HG02759 (cell line): ENCODE results near the gene KLF8.
"Not testable (repeated sequence)": the region's sequence is repeated elsewhere in the genome, so short reads cannot be mapped to it uniquely, and the experiment has no call there.

Experiments
- ATAC-seq: cut with Tn5 transposase; IDR thresholded peaks from one replicate; pipeline ENCODE4 v1.9.1; 2021; ENCODE audit warnings: mild to moderate bottlenecking, moderate library complexity; ENCODE audit not compliant: unreplicated experiment

Gene KLF8

GRCh38 chrX:56232221-56233082 is at the start of gene KLF8:
KLF8 (plus strand) TSS chrX:56232356; CDS start chrX:56233335, 979 bp downstream.
- peak; percentile 73 for ATAC-seq

DNA sequence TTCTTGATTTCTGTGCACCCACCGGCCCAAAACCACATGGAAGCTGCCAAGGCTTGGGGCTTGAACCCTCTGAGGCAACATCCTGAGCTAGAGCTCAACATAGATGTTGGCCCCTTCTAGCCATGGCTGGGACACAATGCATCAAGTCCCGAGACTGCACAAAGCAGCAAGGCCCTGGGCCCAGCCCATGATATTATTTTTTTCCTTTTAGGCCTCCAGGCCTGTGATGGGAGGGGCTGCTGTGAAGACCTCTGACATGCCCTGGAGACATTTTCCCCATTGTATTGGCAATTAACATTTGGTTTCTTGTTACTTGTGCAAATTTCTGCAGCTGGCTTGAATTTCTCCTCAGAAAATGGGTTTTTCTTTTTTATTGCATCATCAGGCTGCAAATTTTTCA is 25.2 kb upstream of the KLF8 start:
- ATAC-seq = not testable (repeated sequence)

- no peak for ATAC-seq
Measured at GRCh38 chrX:56211701-56212100, 20.5 kb upstream of the KLF8 start.

DNA sequence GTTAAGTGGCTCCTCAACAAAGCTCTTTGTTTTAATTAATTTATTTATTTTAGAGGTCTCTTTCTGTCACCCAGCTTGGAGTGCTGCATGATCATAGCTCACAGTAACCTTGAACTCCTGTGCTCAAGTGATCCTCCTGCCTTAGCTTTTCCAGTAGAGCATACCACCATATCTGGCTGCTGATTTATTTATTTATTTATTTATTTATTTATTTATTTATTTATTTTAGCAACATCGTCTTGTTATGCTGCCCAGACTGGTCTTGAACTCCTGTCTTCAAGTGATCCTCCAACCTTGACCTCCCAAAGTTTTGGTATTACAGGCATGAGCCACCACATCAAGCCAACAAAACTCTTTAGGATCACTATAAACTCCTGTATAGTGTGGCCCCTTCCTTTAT is 15.8 kb upstream of the KLF8 start:
- ATAC-seq = no peak

DNA sequence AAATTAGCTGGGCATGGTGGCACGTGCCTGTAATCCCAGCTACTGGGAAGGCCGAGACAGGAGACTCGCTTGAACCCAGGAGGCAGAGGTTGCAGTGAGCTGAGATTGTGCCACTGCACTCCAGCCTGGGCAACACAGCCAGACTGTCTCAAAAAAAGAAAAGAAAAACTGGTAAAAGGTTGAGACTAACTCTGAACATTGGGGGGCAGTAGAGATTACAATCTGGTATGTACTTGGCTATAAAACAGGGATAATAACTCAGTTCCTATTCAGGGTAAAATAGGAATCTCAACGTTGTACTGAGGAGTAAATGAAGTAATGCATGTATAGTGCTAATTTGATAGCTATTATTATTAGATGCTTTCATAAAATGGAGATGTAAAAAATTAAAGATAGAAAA is 12.5 kb upstream of the KLF8 start:
- no peak for ATAC-seq

DNA sequence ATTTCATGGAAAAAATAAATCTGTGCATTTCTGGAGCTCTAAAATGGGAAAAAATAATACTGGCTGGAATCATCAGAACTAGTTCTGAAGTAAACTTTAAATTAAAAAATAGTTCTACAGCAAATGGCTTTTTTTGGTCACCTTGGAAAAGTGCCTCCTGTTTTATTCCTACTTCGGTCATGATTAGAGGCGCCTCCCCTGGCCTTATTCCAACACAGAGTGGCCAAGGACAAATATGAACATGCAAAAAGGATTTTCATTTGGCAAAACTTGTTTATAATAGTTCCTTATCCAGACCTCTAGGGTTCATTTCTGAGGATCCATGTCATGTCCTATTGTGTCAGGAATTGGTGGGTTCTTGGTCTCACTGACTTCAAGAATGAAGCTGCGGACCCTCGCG is 11.1 kb upstream of the KLF8 start:
- no peak for ATAC-seq

DNA sequence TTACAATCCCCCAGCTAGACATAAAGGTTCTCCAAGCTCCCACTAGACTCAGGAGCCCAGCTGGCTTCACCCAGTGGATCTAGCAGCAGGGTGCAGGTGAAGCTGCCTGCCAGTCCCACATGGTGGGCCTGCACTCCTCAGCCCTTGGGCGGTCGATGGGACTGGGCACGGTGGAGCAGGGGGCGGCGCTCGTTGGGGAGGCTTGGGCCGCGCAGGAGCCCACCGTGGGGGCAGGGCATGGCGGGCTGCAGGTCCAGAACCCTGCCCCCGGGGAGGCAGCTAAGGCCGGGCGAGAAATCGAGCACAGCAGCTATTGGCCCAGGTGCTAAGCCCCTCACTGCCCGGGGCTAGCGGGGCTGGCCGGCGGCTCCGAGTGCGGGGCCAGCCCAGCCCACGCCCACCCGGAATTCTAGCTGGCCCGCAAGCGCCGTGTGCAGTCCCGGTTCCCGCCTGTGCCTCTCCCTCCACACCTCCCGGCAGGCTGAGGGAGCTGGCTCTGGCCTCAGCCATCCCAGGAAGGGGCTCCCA is 9.6 kb upstream of the KLF8 start:
- no peak for ATAC-seq

DNA sequence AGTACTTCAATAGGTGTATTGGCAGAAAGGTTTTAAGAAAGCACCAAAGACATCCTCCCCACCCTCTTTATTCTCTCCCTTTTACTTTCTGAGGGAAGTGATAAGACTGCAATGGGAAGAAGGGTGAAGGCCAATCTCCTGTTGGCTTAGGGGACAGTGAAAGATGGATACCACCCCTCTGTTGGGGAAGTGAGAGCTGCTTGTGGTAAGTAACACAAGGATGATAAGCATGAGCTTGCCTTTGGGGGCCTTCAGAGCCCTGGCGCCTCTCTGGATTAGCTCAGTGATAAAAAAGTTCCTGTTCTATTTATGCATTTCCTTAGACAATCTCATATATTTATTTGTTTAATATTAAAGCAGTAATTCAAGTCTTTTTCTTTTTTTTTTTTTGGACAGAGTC is 5.2 kb upstream of the KLF8 start:
- ATAC-seq = no peak

DNA sequence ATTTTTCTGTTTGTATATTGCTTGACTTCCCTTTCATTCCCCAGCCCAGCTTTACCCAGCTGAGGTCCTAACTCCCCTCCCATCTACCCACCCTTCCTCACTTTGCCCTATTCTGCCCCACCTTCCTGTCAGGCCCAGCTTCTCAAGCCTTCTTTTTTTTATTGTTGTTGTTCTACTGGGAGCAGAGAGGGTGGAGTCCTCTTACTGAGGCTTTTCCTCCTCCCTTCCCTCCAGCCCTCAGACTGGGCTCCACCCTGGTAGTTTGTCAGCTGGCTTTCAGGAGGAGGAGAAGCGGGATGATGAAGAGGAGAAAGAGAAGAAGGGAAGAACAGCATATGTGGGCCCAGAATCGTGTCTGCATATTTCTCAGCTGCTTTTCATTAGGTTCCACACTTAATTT is 3.2 kb upstream of the KLF8 start:
- no peak for ATAC-seq

DNA sequence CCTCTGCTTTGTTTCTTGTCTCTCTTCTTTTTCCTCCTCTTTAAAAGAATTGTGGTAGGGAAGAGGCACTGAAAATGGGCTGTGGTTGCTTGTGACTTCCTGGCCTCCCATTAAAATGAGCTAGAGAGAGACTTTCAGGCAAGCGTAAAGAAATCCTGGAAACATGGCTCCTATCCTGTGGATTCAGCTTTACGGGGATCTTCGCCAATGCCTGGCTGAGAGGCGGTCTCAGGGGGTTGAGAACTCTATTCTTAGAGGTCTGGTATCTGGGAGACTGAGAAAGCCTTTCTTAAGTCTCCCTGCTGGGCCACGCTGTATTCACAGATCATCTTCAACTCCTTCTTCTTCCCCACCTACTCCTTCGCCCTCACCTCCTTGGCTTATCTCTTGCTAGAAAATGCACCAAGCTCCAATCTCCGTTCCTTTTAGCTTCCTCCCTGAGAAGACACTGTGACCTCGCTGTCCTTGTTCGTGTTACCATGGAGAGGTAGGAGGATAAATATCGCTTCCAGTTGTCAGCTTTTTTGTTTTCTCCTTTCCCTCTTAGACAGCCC is 542 bp upstream of the KLF8 start:
- no peak for ATAC-seq

GRCh38 chrX:56233100-56233499 is 944 bp downstream of the KLF8 start:
- ATAC-seq = no peak

DNA sequence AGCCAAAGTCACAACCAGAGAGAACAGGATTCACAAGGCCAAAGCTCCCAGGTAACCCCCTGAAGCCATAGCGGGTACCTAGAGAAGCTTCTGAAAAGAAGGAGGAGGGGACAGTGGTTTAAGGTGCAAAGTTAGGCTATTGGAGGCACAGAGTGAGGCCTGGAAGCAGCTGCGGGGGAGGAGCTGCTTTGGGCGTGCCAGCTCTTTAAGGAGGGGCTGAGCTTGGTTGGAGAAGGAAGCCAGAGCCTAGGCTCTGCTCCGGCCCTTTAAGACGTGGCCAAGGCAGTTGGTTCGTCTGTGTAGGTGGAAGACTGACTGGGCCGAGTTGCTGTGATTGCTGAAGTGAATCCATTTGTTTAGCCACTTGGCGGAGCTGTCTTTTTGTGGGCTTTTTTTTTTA is 1.5 kb downstream of the KLF8 start:
- peak; percentile 83 for ATAC-seq

DNA sequence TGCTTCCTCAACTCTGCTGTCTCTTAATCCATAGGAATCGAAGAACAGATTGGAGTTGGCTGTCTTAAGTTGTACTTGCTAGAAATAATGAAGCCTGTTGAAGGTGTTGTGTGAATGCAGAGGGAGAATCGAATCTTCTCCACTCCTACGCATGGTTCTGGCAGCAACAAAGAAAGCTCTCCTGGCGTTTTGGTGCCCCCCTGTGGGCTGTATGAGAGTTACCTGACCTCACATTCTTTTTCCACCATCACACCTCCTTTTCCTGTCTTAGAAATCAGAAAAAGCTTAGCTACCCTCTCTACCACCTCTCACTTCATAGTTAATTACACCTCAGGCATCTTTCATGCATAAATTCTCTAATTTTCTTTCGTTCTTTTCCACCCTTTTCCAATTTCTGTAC is 16.3 kb downstream of the KLF8 start:
- peak; percentile 74 for ATAC-seq

GRCh38 chrX:56253832-56254703 is 21.9 kb downstream of the KLF8 start:
- no peak for ATAC-seq

- peak; percentile 92 for ATAC-seq
Measured at GRCh38 chrX:56268888-56269287, 36.7 kb downstream of the KLF8 start.

DNA sequence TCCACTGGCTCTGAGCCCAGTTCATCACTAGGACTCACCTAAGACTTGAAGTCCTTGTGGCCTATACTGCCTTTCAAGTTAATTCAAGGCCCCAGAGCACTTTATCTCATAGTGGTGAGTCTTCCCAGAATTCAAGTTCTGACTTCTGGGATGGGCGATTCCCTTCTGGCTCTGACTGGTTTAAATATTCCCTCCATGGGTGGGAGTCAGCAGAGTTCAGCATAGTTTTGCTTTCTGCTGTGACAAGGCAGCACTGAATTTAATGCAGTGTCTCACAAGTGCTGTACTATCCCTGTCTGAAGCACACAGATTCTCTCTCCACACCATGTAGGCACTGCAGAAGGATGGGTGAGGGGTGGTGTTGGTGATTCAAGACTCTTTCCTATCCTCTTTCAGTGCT is 46.5 kb downstream of the KLF8 start:
- no peak for ATAC-seq

DNA sequence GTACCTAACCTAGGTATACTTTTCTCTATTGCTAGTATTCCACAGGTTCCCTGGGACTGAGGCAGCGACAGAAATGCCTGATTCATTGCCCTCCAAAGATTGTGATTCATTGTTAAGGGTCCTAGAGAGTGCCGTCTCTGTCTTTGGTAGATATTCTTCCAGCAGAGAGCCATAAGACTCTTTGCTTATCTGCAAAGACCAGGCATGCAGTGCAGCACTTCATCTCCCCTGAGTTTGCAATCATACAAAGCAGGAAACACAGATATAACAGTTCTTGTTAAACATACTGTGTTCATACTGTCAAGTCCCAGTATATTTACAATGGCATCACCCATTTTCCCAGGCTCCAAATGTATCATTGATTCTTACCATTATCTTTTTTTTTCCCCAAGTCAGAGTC is 47.7 kb downstream of the KLF8 start:
- no peak for ATAC-seq

GRCh38 chrX:56281789-56282188 is 49.6 kb downstream of the KLF8 start:
- no peak for ATAC-seq

GRCh38 chrX:56284269-56284668 is 52.1 kb downstream of the KLF8 start:
- ATAC-seq = no peak

- no peak for ATAC-seq
Measured at GRCh38 chrX:56288608-56289007, 56.5 kb downstream of the KLF8 start.

DNA sequence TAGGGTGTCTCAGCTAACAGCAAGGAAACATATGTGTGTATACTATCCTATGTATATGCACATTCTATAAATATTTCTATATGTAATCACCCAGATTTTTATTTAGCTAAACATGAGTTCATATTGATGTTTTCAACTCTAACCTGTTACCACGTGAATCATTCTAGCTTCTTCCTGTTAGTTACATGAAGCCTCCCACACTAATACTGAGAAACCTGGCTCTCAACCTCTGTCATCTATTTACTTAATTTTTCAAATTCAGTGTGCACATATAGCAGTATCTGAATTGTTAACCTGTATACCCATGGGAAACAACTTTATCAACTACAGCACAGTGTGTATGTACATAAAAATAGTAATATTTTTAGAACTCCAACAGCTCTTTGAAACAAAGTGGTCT is 57.3 kb downstream of the KLF8 start:
- no peak for ATAC-seq
